NCI-H524 (cell line): Measurements from ENCODE around the gene ITGA3.
"Not testable (repeated sequence)": the region's sequence is repeated elsewhere in the genome, so short reads cannot be mapped to it uniquely, and the experiment has no call there.

Experiments used
- DNase-seq, 2 experiments: peaks; one replicate each; lab custom pipeline; 2025; lab: John Stamatoyannopoulos, UW

ITGA3 gene

GRCh38 chr17:50035421-50035879 is 20.5 kb upstream of the ITGA3 start:
- DNase-seq, result no peak

GRCh38 chr17:50035945-50036344 is 20.0 kb upstream of the ITGA3 start:
- DNase-seq, result no peak

GRCh38 chr17:50036455-50037261 is 19.3 kb upstream of the ITGA3 start:
- no peak for DNase-seq

GRCh38 chr17:50037321-50038107 is 18.4 kb upstream of the ITGA3 start:
- DNase-seq, result no peak

- DNase-seq, result no peak
Observed at GRCh38 chr17:50039058-50039457, 16.9 kb upstream of the ITGA3 start.

GRCh38 chr17:50040496-50040895 is 15.4 kb upstream of the ITGA3 start:
- DNase-seq, result not testable (repeated sequence)

- no peak for DNase-seq
Observed at GRCh38 chr17:50042211-50042610, 13.7 kb upstream of the ITGA3 start.

- DNase-seq, result no peak
Observed at GRCh38 chr17:50043290-50044148, 12.4 kb upstream of the ITGA3 start.

GRCh38 chr17:50044483-50044882 is 11.4 kb upstream of the ITGA3 start:
- DNase-seq, result no peak

GRCh38 chr17:50045154-50045553 is 10.8 kb upstream of the ITGA3 start:
- no peak for DNase-seq

GRCh38 chr17:50046179-50046578 is 9.7 kb upstream of the ITGA3 start:
- DNase-seq, result no peak

GRCh38 chr17:50046667-50047066 is 9.2 kb upstream of the ITGA3 start:
- DNase-seq, result no peak

GRCh38 chr17:50047083-50047482 is 8.8 kb upstream of the ITGA3 start:
- DNase-seq, result no peak

GRCh38 chr17:50047488-50048126 is 8.3 kb upstream of the ITGA3 start:
- no peak for DNase-seq

- no peak for DNase-seq
Observed at GRCh38 chr17:50048146-50048720, 7.7 kb upstream of the ITGA3 start.

- DNase-seq, result no peak
Observed at GRCh38 chr17:50048988-50049387, 6.9 kb upstream of the ITGA3 start.

- peak in 1 of 2 experiments; percentile 18 for DNase-seq
Observed at GRCh38 chr17:50049636-50050035, 6.3 kb upstream of the ITGA3 start.

GRCh38 chr17:50050431-50051032 is 5.4 kb upstream of the ITGA3 start:
- no peak for DNase-seq

- no peak for DNase-seq
Observed at GRCh38 chr17:50051082-50051576, 4.8 kb upstream of the ITGA3 start.

- no peak for DNase-seq
Observed at GRCh38 chr17:50051606-50052005, 4.3 kb upstream of the ITGA3 start.
